Measurements from ENCODE around the gene HEMGN.

DNA sequence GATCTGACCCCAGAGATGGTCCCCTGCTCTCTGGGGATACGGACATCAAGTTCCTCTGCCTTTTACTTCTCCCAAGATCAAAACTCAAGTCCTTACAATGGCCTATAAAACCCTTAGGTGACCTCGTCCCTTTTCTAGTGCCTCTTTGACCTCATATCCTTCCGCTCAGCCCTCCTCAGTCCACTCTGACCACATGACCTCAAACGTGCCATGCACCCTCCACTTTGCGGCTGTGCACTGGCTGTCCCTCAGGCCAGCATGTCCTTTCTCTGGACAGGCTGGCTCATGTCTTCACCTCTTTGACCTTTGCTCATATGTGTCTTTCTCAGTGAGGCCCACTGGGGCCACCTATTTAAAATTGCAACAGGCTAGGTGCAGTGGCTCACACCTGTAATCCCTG is 30.3 kb downstream of the HEMGN start:
- no peak for TF ChIP-seq POLR2A (IDR thresholded peaks at IDR 0.05)
- TF ChIP-seq, protein P1, sequence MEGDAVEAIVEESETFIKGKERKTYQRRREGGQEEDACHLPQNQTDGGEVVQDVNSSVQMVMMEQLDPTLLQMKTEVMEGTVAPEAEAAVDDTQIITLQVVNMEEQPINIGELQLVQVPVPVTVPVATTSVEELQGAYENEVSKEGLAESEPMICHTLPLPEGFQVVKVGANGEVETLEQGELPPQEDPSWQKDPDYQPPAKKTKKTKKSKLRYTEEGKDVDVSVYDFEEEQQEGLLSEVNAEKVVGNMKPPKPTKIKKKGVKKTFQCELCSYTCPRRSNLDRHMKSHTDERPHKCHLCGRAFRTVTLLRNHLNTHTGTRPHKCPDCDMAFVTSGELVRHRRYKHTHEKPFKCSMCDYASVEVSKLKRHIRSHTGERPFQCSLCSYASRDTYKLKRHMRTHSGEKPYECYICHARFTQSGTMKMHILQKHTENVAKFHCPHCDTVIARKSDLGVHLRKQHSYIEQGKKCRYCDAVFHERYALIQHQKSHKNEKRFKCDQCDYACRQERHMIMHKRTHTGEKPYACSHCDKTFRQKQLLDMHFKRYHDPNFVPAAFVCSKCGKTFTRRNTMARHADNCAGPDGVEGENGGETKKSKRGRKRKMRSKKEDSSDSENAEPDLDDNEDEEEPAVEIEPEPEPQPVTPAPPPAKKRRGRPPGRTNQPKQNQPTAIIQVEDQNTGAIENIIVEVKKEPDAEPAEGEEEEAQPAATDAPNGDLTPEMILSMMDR (IDR thresholded peaks at IDR 0.05): no peak
